GM23338 (cell line): ENCODE measurements around the gene VWA7. TPM values are rescaled to one million over a fixed set of nuclear protein-coding genes. Genes with fewer than 3 reads are reported as not detected.

Experiments
- ATAC-seq: fragments of 200-7000 bp; cut with Tn5 transposase; 3 replicates; pipeline ENCODE4 v1.9.1; 2020
- DNase-seq: peaks from one replicate; pipeline ENCODE4 v3.0.0-alpha.2; 2015; ENCODE audit warnings: low spot score
- H2AFZ ChIP-seq: fragments of 200-600 bp; sonication (generic); 2 replicates; pipeline ENCODE4 v1.8.0; 2016; ENCODE audit warnings: antibody characterized with exemption, mild to moderate bottlenecking, moderate library complexity
- H3F3A ChIP-seq: fragments of 200-600 bp; sonication (generic); replicated peaks from 2 replicates; pipeline ENCODE4 v1.8.0; 2017; ENCODE audit warnings: antibody characterized with exemption, mixed run types, low read depth
- H3K27ac ChIP-seq: fragments of 200-600 bp; sonication (generic); 2 replicates; pipeline ENCODE4 v1.6.1; 2016; ENCODE audit warnings: low read depth
- H3K27me3 ChIP-seq: fragments of 200-600 bp; sonication (generic); 2 replicates; pipeline ENCODE4 v1.8.0; 2016; ENCODE audit warnings: mild to moderate bottlenecking, mixed run types, moderate library complexity; ENCODE audit not compliant: insufficient read depth
- H3K36me3 ChIP-seq: fragments of 200-600 bp; sonication (generic); 2 replicates; pipeline ENCODE4 v1.8.0; 2016; ENCODE audit warnings: mild to moderate bottlenecking; ENCODE audit not compliant: insufficient read depth
- H3K4me1 ChIP-seq: fragments of 200-600 bp; sonication (generic); 2 replicates; pipeline ENCODE4 v1.8.0; 2016; ENCODE audit warnings: mild to moderate bottlenecking, moderate library complexity; ENCODE audit not compliant: insufficient read depth
- H3K4me2 ChIP-seq: fragments of 200-600 bp; sonication (generic); 2 replicates; pipeline ENCODE4 v1.7.1; 2017; ENCODE audit warnings: mixed run types
- H3K4me3 ChIP-seq: fragments of 200-600 bp; sonication (generic); 2 replicates; pipeline ENCODE4 v1.6.1; 2016; ENCODE audit warnings: mixed run types
- H3K79me2 ChIP-seq: fragments of 200-600 bp; sonication (generic); replicated peaks from 2 replicates; pipeline ENCODE4 v1.8.0; 2017; ENCODE audit warnings: mild to moderate bottlenecking; ENCODE audit not compliant: insufficient read depth
- H3K9me2 ChIP-seq: fragments of 200-600 bp; sonication (generic); 2 replicates; pipeline ENCODE4 v1.8.0; 2017; ENCODE audit not compliant: insufficient read depth
- H4K20me1 ChIP-seq: fragments of 200-600 bp; sonication (generic); replicated peaks from 2 replicates; pipeline ENCODE4 v1.8.0; 2017; ENCODE audit warnings: mild to moderate bottlenecking; ENCODE audit not compliant: insufficient read depth
- H3K27ac Mint-ChIP-seq: 2 replicates; pipeline ENCODE4 v1.8.0; 2020; ENCODE audit warnings: inconsistent platforms, mild to moderate bottlenecking, moderate library complexity, mixed read lengths
- H3K27me3 Mint-ChIP-seq: 3 replicates; pipeline ENCODE4 v1.8.0; 2022; ENCODE audit warnings: low read depth, mild to moderate bottlenecking, moderate library complexity, mixed read lengths, inconsistent platforms; ENCODE audit not compliant: insufficient read depth, poor library complexity
- H3K36me3 Mint-ChIP-seq: 3 replicates; pipeline ENCODE4 v1.8.0; 2021; ENCODE audit warnings: low read depth, mild to moderate bottlenecking, inconsistent platforms, moderate library complexity, mixed read lengths
- H3K4me1 Mint-ChIP-seq: 3 replicates; pipeline ENCODE4 v1.8.0; 2020; ENCODE audit warnings: mild to moderate bottlenecking, inconsistent platforms, mixed read lengths
- H3K4me3 Mint-ChIP-seq: 3 replicates; pipeline ENCODE4 v1.8.0; 2021; ENCODE audit warnings: moderate library complexity, mild to moderate bottlenecking, inconsistent platforms, mixed read lengths
- H3K9me3 Mint-ChIP-seq: 3 replicates; pipeline ENCODE4 v1.8.0; 2020; ENCODE audit warnings: moderate library complexity, mild to moderate bottlenecking, inconsistent platforms, mixed read lengths
- CREB1 ChIP-seq: fragments of 250-450 bp; sonication (Bioruptor Pico); IDR thresholded peaks from 2 replicates; pipeline ENCODE4 v1.5.0; 2020; ENCODE audit warnings: low read depth, mild to moderate bottlenecking, moderate library complexity
- EZH2 ChIP-seq: fragments of 200-600 bp; sonication (generic); IDR thresholded peaks from one replicate; pipeline ENCODE4 v1.8.0; 2017; ENCODE audit warnings: antibody characterized with exemption, mild to moderate bottlenecking, low read depth; ENCODE audit not compliant: unreplicated experiment
- EZH2phosphoT487 ChIP-seq: fragments of 200-600 bp; sonication (generic); IDR thresholded peaks from one replicate; pipeline ENCODE4 v1.8.1; 2018; ENCODE audit warnings: antibody characterized with exemption; ENCODE audit not compliant: unreplicated experiment
- JUNB ChIP-seq: IDR thresholded peaks from one replicate; pipeline ENCODE4 v1.6.1; 2016; ENCODE audit warnings: antibody characterized with exemption; ENCODE audit not compliant: unreplicated experiment
- NANOG ChIP-seq: IDR thresholded peaks from 2 replicates; pipeline ENCODE4 v1.6.1; 2016; ENCODE audit warnings: antibody characterized with exemption, borderline replicate concordance
- POLR2AphosphoS5 ChIP-seq: IDR thresholded peaks from 2 replicates; pipeline ENCODE4 v1.6.1; 2016; ENCODE audit warnings: antibody characterized with exemption, low read depth
- STAT1 ChIP-seq: IDR thresholded peaks from one replicate; pipeline ENCODE4 v1.6.1; 2016; ENCODE audit warnings: antibody characterized with exemption; ENCODE audit not compliant: unreplicated experiment
- ZNF114 ChIP-seq: fragments of 250-450 bp; sonication (Bioruptor Pico); IDR thresholded peaks from 2 replicates; pipeline ENCODE4 v1.5.0; 2020; ENCODE audit warnings: mild to moderate bottlenecking, moderate library complexity
- ZNF331 ChIP-seq: fragments of 250-450 bp; sonication (Bioruptor Pico); IDR thresholded peaks from 2 replicates; pipeline ENCODE4 v1.5.0; 2020; ENCODE audit warnings: low read depth, mild to moderate bottlenecking, moderate library complexity
- polyA plus RNA-seq: library from polyadenylated mRNA; unstranded; fragments of >200 nt; fragmentation: Nextera tagmentation; extraction: Ambion mirVana; gene quantifications from 2 replicates; pipeline ENCODE4 v1.2.1, GENCODE V29; 2016
- total RNA-seq: library from RNA; depleted of rRNA; stranded (reverse); fragments of >200 nt; shearing (Covaris generic); gene quantifications from 2 replicates; pipeline ENCODE4 v1.2.3, GENCODE V29; 2014
- TF ChIP-seq, protein P1 (sequence below), 2 experiments: fragments of 200-600 bp in 1 of 2; sonication (generic) in 1 of 2; conservative IDR thresholded peaks; 2 replicates each; pipeline versions ENCODE4 v1.5.1 to v1.6.1; 2016 to 2017; ENCODE audit warnings: antibody characterized with exemption in 2 of 2, low read depth in 2 of 2, mild to moderate bottlenecking in 2 of 2, moderate library complexity in 1 of 2
- TF ChIP-seq, protein P2 (sequence below): fragments of 250-450 bp; sonication (Bioruptor Pico); IDR thresholded peaks from 2 replicates; pipeline ENCODE4 v1.5.0; 2020; ENCODE audit warnings: mild to moderate bottlenecking, moderate library complexity
- TF ChIP-seq, protein P3 (sequence below): IDR thresholded peaks from 2 replicates; pipeline ENCODE4 v1.6.1; 2016; ENCODE audit warnings: antibody characterized with exemption
- TF ChIP-seq, protein P4 (sequence below): IDR thresholded peaks from one replicate; pipeline ENCODE4 v1.6.1; 2018; ENCODE audit warnings: antibody characterized with exemption; ENCODE audit not compliant: unreplicated experiment

VWA7 gene
- total and polyA plus RNA-seq, 2 experiments from 2014 or later: 0.07 to 0.36 TPM

DNA sequence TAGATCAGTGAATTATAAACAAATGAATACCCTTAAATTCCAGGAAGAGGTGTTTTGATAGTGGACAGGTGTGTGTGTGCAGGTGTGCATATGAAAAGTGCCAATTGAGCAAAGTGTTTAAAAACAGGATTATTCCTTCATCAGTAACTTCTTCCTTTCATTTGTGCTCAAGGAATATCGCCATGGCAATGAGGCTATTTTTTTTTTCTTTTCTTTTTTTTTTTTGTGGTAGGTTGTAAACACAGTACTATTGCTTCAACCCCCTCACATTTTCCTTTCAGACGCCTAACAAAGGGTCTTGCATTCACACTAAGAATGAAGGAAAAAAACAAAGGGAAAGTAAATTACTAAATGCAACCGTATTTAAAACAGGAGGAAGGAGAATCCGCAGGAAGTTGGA is 48.4 kb upstream of the VWA7 start:
- H3K36me3 Mint-ChIP-seq: peaks cover 4% of the 10 kb centered on the region; the same call in 2 of the 3 replicates
- Histone ChIP-seq H3K36me3 (no peaks in the 10 kb centered on the region), H3K27me3 (no peaks in the 10 kb centered on the region), H2AFZ (no peak overlapping the region), H4K20me1 (peaks cover under 1% of the 10 kb centered on the region; the same call in 1 of the 2 replicates), H3F3A (peaks cover 18% of the 10 kb centered on the region), H3K79me2 (peaks cover 13% of the 10 kb centered on the region), H3K9me2 (no peaks in the 10 kb centered on the region), H3K27ac (peak overlapping the region; percentile 89), H3K4me2 (peak overlapping the region; percentile 86), H3K4me1 (peaks cover 50% of the 10 kb centered on the region), H3K4me3 (peak overlapping the region; percentile 43; the same call in 1 of the 2 replicates)
- H3K4me1 Mint-ChIP-seq: peaks cover 45% of the 10 kb centered on the region
- H3K27ac Mint-ChIP-seq: peak overlapping the region; percentile 98
- peak overlapping the region; percentile 80 for H3K4me3 Mint-ChIP-seq
- TF ChIP-seq EZH2: no peak
- TF ChIP-seq, protein P1, sequence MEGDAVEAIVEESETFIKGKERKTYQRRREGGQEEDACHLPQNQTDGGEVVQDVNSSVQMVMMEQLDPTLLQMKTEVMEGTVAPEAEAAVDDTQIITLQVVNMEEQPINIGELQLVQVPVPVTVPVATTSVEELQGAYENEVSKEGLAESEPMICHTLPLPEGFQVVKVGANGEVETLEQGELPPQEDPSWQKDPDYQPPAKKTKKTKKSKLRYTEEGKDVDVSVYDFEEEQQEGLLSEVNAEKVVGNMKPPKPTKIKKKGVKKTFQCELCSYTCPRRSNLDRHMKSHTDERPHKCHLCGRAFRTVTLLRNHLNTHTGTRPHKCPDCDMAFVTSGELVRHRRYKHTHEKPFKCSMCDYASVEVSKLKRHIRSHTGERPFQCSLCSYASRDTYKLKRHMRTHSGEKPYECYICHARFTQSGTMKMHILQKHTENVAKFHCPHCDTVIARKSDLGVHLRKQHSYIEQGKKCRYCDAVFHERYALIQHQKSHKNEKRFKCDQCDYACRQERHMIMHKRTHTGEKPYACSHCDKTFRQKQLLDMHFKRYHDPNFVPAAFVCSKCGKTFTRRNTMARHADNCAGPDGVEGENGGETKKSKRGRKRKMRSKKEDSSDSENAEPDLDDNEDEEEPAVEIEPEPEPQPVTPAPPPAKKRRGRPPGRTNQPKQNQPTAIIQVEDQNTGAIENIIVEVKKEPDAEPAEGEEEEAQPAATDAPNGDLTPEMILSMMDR (conservative IDR thresholded peaks at IDR 0.05; ENCODE audit: low read depth in 2 of 2): no peak
- TF ChIP-seq STAT1: no peak
- TF ChIP-seq ZNF331 (CRISPR knock-in tag): no peak
- no peak for TF ChIP-seq CREB1
- TF ChIP-seq, protein P2, sequence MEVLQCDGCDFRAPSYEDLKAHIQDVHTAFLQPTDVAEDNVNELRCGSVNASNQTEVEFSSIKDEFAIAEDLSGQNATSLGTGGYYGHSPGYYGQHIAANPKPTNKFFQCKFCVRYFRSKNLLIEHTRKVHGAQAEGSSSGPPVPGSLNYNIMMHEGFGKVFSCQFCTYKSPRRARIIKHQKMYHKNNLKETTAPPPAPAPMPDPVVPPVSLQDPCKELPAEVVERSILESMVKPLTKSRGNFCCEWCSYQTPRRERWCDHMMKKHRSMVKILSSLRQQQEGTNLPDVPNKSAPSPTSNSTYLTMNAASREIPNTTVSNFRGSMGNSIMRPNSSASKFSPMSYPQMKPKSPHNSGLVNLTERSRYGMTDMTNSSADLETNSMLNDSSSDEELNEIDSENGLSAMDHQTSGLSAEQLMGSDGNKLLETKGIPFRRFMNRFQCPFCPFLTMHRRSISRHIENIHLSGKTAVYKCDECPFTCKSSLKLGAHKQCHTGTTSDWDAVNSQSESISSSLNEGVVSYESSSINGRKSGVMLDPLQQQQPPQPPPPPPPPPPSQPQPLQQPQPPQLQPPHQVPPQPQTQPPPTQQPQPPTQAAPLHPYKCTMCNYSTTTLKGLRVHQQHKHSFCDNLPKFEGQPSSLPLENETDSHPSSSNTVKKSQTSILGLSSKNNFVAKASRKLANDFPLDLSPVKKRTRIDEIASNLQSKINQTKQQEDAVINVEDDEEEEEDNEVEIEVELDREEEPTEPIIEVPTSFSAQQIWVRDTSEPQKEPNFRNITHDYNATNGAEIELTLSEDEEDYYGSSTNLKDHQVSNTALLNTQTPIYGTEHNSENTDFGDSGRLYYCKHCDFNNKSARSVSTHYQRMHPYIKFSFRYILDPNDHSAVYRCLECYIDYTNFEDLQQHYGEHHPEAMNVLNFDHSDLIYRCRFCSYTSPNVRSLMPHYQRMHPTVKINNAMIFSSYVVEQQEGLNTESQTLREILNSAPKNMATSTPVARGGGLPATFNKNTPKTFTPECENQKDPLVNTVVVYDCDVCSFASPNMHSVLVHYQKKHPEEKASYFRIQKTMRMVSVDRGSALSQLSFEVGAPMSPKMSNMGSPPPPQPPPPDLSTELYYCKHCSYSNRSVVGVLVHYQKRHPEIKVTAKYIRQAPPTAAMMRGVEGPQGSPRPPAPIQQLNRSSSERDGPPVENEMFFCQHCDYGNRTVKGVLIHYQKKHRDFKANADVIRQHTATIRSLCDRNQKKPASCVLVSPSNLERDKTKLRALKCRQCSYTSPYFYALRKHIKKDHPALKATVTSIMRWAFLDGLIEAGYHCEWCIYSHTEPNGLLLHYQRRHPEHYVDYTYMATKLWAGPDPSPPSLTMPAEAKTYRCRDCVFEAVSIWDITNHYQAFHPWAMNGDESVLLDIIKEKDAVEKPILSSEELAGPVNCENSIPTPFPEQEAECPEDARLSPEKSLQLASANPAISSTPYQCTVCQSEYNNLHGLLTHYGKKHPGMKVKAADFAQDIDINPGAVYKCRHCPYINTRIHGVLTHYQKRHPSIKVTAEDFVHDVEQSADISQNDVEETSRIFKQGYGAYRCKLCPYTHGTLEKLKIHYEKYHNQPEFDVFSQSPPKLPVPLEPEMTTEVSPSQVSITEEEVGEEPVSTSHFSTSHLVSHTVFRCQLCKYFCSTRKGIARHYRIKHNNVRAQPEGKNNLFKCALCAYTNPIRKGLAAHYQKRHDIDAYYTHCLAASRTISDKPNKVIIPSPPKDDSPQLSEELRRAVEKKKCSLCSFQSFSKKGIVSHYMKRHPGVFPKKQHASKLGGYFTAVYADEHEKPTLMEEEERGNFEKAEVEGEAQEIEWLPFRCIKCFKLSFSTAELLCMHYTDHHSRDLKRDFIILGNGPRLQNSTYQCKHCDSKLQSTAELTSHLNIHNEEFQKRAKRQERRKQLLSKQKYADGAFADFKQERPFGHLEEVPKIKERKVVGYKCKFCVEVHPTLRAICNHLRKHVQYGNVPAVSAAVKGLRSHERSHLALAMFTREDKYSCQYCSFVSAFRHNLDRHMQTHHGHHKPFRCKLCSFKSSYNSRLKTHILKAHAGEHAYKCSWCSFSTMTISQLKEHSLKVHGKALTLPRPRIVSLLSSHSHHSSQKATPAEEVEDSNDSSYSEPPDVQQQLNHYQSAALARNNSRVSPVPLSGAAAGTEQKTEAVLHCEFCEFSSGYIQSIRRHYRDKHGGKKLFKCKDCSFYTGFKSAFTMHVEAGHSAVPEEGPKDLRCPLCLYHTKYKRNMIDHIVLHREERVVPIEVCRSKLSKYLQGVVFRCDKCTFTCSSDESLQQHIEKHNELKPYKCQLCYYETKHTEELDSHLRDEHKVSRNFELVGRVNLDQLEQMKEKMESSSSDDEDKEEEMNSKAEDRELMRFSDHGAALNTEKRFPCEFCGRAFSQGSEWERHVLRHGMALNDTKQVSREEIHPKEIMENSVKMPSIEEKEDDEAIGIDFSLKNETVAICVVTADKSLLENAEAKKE: no peak
- TF ChIP-seq ZNF114 (CRISPR knock-in tag): no peak
- TF ChIP-seq JUNB: no peak
- TF ChIP-seq, protein P3, sequence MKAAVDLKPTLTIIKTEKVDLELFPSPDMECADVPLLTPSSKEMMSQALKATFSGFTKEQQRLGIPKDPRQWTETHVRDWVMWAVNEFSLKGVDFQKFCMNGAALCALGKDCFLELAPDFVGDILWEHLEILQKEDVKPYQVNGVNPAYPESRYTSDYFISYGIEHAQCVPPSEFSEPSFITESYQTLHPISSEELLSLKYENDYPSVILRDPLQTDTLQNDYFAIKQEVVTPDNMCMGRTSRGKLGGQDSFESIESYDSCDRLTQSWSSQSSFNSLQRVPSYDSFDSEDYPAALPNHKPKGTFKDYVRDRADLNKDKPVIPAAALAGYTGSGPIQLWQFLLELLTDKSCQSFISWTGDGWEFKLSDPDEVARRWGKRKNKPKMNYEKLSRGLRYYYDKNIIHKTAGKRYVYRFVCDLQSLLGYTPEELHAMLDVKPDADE: no peak
- TF ChIP-seq EZH2phosphoT487: no peak
- TF ChIP-seq, protein P4, sequence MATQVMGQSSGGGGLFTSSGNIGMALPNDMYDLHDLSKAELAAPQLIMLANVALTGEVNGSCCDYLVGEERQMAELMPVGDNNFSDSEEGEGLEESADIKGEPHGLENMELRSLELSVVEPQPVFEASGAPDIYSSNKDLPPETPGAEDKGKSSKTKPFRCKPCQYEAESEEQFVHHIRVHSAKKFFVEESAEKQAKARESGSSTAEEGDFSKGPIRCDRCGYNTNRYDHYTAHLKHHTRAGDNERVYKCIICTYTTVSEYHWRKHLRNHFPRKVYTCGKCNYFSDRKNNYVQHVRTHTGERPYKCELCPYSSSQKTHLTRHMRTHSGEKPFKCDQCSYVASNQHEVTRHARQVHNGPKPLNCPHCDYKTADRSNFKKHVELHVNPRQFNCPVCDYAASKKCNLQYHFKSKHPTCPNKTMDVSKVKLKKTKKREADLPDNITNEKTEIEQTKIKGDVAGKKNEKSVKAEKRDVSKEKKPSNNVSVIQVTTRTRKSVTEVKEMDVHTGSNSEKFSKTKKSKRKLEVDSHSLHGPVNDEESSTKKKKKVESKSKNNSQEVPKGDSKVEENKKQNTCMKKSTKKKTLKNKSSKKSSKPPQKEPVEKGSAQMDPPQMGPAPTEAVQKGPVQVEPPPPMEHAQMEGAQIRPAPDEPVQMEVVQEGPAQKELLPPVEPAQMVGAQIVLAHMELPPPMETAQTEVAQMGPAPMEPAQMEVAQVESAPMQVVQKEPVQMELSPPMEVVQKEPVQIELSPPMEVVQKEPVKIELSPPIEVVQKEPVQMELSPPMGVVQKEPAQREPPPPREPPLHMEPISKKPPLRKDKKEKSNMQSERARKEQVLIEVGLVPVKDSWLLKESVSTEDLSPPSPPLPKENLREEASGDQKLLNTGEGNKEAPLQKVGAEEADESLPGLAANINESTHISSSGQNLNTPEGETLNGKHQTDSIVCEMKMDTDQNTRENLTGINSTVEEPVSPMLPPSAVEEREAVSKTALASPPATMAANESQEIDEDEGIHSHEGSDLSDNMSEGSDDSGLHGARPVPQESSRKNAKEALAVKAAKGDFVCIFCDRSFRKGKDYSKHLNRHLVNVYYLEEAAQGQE: no peak
- TF ChIP-seq NANOG: no peak
- TF ChIP-seq POLR2AphosphoS5: no peak
- ATAC-seq (no peak), DNase-seq (peak; percentile 41)
- H3K9me3 Mint-ChIP-seq: peaks cover 7% of the 10 kb centered on the region; the same call in 2 of the 3 replicates
- H3K27me3 Mint-ChIP-seq: peaks cover 27% of the 10 kb centered on the region
